GDM1 (cell line): ENCODE results near the gene DIP2C.
"Not testable (repeated sequence)": the region's sequence is repeated elsewhere in the genome, so short reads cannot be mapped to it uniquely, and the experiment has no call there.

Experiments
- DNase-seq: peaks from one replicate; lab custom pipeline; 2025; lab: John Stamatoyannopoulos, UW

The DIP2C gene

DNA sequence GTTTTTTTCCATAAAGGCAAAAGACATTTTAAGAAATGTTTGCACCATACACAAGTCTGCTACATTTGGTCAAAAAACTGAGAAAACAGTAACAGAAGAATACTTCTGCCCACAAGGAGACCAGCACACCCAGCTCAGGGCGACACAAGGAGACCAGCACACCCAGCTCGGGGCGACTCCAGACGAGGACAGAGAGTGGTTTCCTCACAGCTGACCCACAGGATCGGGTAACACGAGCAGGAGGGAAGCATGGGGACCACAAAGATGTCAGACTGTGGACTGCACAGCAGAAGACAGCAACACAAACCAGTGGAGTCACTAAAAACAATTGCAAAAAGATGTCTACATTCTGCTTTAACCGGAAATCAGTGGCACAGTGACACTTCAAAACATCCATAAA is 237.6 kb downstream of the DIP2C start:
- DNase-seq, result no peak

DNA sequence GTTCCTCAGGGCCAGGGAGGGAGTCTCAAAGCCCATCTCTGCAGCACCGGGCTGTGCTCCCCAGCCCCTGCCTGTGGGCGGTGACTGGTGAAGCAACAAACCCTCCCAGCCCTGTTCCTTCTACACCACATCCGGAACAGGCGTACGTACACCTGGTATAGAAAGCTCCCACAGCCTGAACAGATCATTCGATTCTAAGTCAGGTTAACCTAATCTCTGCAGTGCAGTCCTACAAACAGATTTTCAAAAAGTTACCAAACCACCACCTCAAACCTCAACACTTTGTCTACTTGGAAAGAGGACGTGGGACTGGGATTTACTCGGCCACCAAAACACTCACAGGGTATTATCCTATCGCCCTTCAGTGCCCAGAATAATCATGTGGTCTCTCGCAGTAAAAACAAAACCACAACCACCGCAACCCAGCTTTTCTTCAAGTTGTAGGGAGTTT is 238.4 kb downstream of the DIP2C start:
- DNase-seq, result no peak

DNA sequence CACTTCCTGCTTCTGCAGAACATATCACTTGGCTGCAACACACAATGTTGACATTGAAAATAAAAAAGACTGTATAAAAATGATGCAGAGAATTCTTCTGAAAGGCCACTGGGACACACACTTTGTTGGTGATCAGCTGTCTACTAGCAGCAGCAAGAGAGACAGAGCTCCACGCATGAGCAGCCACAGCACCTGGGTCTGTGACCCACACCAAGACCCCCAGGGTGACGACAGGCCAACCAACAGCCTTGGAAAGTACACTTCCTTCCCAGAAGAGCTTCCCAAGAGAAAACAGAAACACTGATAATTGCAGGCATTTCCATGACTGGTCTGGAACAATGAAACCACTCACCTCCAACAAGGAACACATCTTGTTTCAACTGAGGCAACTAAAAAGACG is 239.0 kb downstream of the DIP2C start:
- DNase-seq, result no peak

DNA sequence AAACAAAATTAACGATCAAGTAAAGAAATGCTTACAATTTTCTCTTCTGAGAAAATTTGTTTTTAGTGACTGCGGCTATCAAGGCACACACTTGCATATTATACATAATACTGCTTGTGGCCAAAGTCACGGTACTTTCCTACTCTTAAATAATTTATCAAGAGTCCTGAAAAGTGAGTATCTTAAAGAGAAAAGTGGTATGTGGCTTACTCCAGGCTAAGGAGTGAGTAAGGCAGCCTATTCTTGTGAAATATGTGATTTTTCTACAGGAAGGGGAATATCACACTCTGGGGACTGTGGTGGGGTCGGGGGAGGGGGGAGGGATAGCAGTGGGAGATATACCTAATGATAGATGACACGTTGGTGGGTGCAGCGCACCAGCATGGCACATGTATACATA is 240.1 kb downstream of the DIP2C start:
- not testable (repeated sequence) for DNase-seq

DNA sequence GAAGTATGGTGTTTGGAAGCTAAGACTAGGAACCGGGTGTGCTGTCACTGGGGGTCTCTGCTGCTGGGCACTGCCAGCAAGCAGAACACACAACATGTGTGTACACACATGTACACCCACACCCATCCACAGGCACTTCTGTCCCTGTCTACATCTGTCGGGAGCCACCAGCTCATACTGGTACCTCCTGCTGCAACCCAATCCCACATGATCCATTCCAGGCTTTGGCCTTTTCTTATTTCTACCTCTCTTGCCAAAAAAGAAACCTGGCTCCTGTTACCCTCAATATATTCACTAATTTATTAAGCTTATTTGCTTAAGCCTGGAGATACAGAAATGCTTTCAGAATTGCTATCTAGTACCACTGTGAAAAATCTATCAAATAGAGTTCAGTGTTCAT is 246.0 kb downstream of the DIP2C start:
- DNase-seq, result no peak

DNA sequence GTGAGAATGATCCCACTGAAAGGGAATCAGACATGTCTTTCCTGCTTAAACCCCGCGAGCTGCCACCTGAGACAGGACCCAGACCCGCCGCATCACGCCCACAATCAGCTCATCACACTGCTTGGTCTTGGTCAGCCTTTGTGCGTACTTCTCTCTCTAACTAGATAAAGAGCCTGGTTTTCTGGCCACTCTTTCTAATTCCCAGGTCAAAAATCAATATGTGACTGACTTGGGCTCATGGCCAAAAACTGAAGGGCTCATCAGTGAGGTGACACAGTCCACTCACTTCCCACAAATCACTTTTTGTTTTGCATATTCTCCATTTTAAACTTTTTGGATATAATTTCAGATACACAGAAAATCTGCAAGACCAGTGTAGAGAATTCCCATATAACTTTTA is 247.3 kb downstream of the DIP2C start:
- DNase-seq, result no peak

DNA sequence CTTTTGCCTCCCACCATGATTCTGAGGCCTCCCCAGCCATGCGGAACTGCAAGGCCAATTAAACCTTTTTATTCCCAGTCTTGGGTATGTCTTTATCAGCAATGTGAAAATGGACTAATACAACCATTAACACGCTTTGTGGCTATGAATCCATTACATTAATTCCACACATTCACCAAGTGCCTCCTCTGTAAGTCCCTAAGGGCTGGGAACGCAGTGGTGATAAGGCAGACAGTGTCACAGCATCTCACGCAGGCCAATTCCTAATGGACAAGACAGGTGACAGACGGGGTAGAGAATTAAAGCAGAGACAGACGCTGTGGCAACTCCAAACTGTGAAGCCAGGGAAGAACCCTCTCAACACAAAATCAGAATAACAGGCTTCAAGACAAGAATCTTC is 247.8 kb downstream of the DIP2C start:
- no peak for DNase-seq

DNA sequence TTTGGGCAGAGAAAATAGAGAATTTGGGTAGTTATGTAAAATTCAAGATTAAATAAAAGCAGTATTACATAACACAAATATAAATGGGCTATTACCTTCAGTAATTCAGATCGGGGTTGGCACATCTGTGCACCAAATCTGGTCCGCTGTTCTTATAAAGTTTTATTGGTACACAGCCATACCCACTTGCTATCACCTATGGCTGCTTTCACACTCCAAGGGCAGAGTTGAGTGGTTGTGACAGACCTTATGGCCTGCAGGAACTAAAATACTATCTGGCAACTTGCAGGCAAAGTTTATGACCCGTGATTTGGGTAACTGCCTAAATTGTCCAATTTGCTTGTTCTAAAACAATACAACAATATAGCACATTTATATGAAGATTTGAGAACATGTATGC is 249.3 kb downstream of the DIP2C start:
- DNase-seq, result no peak

DNA sequence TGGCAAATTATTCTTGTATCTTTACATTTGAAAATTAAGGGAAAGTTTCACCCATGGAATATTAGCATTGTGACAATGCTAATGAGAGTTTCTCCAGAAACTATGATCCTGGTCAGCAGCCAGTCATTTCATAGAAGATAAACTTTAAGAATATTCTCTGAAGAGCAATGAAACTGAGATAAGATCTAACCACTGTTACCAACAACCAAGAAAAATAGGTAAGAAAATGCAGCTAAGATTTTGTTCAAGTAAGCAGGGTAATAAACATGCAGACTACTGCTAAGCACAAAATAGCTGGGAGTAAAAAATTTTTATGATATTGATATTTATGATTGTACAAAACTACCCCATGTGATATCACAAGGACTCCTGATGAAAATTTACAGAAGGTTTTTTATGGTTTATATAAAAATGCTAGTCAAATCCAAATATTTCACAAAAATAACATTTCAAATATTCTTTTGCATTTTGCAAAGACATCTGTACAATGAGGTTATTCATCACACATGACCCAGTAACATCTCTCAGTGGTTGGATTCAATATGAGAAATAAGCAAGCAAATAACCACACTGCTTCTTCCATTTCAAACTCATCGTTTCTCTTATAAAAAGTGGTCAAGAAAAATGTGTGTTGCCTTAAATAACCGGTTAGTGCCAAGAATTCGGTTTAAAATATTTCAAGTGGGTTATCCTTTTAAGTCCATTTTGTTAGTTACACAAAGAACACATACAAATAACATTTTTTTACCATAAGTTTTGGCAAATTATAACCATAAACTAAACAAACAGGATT is 251.6 kb downstream of the DIP2C start:
- DNase-seq, result no peak

DNA sequence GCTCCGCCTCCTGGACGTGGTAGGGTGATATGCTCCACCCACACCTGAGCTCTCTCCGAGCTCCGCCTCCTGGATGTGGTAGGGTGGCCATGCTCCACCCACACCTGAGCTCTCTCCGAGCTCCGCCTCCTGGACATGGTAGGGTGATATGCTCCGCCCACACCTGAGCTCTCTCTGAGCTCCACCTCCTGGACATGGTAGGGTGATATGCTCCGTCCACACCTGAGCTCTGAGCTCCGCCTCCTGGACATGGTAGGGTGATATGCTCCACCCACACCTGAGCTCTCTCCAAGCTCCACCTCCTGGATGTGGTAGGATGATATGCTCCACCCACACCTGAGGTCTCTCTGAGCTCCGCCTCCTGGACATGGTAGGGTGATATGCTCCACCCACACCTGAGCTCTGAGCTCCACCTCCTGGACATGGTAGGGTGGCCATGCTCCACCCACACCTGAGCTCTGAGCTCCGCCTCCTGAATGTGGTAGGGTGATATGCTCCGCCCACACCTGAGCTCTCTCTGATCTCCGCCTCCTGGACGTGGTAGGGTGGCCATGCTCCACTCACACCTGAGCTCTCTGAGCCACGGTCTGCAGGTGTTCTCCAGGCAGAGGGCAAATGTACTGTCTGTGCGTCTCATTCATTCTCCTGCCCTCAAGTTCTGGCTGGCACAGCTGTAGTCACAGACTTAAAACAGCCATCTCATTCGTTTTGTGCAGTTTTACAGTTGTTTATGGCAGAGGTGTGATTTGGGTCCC is 252.4 kb downstream of the DIP2C start:
- no peak for DNase-seq

DNA sequence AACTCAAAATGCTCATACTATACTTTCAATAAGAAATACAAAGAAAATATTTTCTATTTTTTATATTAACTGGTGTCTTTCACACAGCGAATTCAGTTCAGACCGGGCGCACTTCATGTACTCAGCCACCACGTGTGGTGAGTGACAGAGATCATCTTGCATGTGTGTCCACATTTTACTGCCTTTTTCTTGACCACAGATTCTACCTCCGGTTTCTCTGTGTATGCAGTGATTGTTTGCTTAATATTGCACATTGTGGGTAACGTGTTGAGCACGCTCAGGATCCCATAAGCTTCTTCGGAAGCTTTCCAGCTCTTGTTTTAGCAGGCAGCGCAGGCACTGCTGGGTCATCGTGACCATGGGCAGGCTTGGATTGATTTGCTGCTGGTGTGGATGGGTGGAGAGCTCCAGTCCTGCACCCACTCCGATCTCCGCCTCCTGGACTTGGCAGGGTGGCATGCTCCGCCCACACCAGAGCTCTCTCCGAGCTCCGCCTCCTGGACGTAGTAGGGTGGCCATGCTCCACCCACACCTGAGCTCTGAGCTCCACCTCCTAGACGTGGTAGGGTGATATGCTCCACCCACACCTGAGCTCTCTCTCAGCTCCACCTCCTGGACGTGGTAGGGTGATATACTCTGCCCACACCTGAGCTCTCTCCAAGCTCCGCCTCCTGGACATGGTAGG is 253.3 kb downstream of the DIP2C start:
- no peak for DNase-seq

DNA sequence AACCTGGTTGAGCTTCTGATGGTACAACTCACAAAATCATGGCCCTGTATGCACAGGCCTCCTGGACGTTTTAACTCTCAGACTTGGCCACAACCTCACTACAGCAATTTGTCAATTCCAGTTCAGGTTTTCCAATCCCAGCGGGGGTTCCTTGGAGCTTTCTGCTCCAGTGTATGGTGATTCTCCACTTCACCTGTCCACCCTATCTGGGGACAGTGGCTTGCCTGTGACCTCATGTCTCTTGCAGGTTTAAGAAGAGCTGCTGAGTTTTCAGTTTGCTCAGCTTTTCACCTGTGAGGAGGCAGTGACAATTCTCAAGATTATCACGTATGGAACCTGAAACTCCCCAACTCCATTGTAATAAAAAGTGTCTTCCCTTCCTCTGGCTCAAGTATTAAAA is 254.1 kb downstream of the DIP2C start:
- no peak for DNase-seq

DNA sequence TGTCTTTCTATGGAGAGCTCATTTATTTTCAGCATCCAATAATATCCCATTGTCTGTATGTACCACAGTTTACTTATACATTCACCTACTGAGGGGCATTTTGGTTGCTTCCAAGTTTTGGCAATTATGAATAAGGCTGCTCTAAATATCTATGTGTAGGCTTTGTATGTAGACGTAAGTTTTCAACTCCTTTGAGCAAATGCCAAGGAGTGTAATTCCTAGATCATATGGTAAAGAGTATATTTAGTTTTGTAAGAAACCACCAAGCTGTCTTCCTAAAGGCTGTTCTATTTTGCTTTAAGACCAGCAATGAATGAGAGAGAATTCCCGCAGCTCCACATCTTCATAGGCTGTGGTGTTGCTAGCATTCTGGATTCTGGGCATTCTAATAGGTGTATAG is 259.8 kb downstream of the DIP2C start:
- no peak for DNase-seq

DNA sequence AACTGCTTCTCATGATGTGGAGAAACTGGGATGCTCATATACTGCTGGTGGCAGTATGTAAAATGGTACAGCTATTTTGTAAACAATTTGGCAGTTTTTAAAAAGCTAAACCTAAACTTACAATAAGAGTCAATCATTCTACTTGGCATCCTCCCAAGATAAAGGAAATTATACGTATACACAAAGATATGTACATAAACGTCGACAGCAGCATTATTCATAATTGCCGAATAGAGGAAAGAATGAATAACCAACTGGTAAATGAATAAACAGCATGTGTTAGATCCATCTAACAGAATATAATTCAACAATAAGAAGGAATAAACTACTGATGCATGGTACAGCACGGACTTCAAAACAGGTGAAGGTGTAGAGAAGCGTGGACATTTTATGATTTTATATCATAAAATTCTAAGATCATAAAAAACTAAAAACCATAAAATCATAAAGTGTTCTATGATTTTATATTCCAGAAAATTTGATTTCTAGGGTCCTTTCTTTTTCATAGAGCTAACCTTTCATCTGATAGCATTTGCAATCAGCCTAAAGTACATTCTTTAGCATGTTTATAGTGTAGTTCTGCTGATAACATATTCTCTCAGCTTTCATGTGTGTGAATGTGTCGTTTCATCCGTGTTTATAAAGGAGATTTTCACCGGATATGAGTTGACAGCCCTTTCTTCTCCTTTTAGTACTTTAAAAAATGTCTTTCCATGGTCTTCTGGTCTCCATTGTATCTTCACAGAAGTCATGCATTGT is 261.5 kb downstream of the DIP2C start:
- no peak for DNase-seq

DNA sequence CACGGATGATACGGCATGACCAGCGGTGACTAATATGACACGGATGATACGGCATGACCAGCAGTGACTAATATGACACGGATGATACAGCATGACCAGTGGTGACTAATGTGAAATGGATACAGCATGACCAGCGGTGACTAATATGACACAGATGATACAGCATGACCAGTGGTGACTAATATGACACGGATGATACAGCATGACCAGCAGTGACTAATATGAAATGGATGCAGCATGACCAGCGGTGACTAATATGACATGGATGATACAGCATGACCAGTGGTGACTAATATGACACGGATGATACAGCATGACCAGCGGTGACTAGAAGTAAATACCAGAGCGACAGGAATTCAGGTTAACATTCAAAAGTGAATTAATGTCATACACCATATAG is 264.1 kb downstream of the DIP2C start:
- DNase-seq, result not testable (repeated sequence)

DNA sequence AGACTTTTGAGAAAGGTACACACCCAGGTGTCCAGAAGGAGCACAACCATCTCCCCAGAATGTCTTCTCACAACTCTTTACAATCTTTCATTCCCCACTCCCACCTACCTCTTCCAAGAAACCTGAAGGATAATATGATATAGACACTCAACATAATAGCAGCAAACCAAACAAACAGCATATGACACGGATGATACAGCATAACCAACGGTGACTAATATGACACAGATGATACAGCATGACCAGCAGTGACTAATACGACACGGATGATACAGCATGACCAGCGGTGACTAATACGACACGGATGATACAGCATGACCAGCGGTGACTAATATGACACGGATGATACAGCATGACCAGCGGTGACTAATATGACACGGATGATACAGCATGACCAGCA is 264.7 kb downstream of the DIP2C start:
- DNase-seq, result not testable (repeated sequence)

DNA sequence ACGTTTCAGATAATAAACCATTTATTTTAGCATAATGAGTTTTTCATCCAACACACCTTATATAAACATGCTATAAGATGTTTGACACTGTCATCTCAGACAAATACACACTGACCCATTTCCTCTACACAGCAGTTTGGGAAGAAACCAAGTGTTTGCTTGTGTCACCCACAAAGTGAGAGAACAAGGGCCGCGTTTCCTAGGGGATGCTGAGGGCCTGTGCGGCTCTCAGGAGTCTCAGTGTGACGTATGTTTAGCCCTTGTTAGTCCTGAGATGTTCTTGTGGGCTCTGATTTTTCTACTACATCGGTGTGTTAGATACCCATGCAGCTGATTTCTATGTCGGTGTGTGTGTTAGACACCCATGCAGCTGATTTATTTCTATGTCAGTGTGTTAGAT is 266.3 kb downstream of the DIP2C start:
- DNase-seq, result no peak

DNA sequence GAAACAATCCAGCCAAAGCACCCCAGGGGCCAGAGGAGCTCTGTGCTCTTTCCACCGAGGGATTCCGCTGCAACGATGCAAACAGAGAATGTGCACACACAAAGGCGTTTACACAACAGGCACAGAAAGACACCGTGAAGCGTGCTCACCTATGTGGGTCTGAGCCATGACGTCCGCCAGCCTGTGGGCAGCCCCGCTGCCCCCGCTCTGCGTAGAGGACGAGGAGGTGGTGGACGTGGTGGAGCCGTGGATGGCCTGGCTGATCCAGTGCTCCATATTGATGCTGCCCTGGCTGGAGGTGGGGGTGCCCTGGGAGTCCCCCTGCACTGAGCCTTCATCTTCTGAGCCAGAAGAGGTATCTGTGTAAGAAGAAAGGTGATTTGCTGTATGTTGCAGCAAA is 266.8 kb downstream of the DIP2C start:
- no peak for DNase-seq

DNA sequence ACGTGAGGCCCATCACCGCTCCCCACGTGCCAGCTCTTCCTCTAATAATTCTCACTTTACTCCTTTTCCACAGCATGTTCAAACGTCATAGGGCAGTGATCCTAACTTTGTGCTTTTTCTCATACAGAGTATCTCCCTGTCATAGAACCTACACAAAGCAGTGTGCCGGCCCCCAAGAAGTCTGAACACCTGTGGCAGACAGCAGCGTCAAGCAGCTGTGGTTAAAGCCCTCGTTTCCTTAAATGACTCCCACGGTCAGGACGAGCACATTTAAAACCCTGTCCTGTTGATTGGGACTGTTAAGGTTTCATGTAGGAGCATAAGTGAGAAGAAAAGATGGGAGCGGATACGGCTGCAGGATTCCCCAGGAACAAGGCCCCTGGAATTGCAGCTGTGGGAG is 267.2 kb downstream of the DIP2C start:
- DNase-seq, result no peak

DNA sequence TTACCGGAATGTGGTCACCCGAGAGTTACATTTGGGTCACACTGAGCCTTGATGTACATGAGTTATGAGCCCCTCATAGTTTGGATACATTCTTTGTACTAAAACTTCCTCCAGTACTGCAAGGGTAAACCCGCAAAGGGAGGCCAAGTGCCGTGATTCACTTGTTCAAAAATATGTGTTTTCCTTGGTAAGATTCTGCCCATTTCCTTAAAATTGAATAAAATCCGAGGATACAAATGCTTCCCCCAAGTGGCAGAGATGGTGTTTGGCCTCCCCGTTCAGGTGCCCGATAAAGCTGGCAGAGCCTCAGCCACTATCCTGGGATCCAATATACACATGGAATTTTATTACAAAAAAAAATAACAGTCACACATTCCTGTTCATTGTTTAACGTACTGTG is 268.3 kb downstream of the DIP2C start:
- no peak for DNase-seq

DNA sequence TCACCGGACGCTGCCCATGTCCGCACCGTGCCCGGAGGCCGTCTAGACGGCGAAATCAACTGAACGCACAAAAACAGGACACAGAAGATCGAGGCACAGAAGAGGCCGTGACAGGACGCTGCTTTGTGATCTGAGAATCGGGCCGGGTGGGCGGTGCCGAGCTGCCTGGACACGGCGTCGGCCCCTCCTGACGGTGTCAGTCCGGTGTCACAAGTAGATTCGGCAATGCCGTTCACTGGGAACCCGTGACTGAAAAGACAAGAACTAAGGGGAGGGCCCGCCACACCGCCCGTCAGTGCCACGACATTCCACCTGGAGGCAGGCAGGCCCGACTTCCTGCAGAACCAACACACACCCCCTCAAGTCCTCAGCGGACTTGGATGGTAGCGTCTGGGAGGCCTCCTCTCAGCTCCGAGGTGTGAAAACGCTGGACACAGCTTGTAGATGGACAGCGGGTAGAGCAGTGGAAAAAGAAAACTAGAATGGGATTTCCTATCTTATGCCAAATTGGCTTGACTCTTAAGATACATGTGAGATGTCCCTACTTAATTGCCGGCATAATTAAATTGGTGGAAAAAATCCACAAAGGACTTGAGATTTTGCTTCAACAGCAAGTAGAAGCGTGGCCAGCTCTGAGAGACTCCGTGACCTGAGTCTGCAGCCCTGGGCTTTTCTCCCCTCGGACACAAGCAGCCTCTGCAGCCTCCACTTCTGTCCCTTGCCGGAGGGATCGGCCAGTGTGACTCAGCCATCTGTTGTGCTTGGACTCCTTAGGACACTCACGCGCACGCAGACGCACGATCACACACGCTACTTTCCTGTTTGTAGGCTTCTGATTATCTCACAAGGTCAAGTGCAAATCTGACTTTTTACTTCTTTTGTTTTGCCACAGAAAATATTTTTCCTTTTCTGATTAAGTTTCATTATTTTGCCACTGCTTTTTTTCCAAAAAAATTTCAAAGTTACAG is 269.0 kb downstream of the DIP2C start:
- no peak for DNase-seq
